Left renal cortex interstitium (tissue), 4 donors: ENCODE data around the gene CBLN3. TPM values are rescaled to one million over a fixed set of nuclear protein-coding genes. Genes with fewer than 3 reads are reported as not detected.

Experiments
- DNase-seq, 4 donors: peaks; one replicate each; pipeline ENCODE4 v3.0.0-alpha.2; 2013; ENCODE audit warnings: low read depth in 4 of 4, low spot score in 2 of 4, missing footprints in 1 of 4
- polyA plus RNA-seq, 4 donors: library from polyadenylated mRNA; unstranded; fragments of 120-200 nt; gene quantifications; one replicate each; pipeline ENCODE4 v1.2.1, GENCODE V29; 2013; ENCODE audit not compliant: insufficient read length in 4 of 4

The CBLN3 gene
- polyA plus RNA-seq, 4 donors = 2.7 to 3.8 (median 3.2) TPM

DNA sequence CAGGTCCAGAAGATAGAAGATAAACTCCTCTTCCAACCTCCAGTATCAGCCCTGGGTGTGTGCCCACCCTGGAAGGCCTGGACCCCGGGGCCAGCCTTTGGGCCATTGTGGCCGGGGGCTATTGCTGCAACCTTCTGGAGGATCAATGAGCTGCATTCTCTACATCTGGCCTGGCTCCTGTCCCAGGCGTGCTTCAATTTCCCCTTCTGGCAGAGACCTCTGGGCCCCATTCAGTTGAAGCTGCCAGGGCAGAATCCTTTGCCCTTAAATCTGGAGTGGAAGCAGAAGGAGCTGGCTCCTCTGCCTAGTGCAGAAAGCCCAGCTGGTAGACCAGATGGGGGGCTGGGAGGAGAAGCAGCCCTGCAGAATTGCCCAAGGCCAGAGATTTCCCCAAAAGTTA lies 20.7 kb downstream of the CBLN3 start:
- DNase-seq = no peak

- no peak for DNase-seq
Measured at GRCh38 chr14:24407608-24408325, 21.7 kb downstream of the CBLN3 start.

GRCh38 chr14:24406416-24406815 lies 23.1 kb downstream of the CBLN3 start:
- no peak for DNase-seq

DNA sequence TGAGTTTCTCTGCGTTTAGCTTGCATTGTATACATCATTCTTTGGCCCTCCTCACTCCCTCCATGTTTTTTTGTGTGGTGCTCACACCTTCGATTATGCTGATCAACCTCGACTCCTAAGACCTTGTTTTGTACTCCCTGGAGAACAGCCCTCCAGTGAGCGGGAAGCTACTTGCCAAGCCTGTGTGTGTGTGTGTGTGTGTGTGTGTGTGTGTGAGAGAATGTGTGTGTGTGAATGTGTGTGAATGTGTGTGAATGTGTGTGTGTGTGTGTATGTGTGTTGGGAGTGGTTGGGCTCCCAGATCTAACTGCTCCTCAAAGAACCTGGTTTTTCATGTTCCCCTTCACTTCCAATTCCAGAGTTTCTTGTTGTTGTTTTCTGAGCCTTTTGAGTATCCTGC lies 24.7 kb downstream of the CBLN3 start:
- DNase-seq = no peak

DNA sequence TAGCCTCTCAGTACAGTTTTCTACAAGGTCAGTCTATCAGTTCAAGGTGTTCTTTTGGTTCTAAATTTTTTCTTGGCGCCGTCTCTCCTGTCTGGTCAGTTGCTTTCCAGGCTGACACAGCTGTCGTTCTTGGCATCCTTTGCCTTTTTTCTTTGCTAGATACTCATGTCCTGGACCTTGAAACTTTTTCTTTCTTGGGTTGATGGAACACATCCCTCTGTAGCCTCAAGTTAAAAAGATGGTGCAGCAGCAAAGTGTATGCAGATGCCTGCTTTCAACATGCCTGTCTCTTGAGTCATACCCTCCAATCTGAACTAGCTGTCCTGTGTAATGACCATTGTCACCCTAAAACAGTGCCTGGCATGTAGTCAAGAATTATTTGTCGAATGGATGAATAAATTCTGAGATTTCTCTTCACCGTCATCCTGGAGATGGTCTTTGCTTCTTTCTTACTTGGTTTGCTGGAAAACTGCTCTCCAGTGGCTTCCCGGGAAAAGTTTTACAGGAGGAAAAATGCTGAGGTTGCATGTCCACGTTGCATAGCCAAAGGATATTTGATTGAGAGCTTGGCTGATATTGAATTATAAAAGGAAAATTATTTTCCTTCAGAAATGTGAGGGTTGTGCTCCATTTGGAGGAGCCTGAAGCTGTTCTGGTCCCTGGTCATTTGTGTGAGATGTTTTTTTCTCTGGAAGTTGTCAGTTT lies 26.0 kb downstream of the CBLN3 start:
- no peak for DNase-seq

GRCh38 chr14:24401810-24402702 lies 27.4 kb downstream of the CBLN3 start:
- DNase-seq = no peak

DNA sequence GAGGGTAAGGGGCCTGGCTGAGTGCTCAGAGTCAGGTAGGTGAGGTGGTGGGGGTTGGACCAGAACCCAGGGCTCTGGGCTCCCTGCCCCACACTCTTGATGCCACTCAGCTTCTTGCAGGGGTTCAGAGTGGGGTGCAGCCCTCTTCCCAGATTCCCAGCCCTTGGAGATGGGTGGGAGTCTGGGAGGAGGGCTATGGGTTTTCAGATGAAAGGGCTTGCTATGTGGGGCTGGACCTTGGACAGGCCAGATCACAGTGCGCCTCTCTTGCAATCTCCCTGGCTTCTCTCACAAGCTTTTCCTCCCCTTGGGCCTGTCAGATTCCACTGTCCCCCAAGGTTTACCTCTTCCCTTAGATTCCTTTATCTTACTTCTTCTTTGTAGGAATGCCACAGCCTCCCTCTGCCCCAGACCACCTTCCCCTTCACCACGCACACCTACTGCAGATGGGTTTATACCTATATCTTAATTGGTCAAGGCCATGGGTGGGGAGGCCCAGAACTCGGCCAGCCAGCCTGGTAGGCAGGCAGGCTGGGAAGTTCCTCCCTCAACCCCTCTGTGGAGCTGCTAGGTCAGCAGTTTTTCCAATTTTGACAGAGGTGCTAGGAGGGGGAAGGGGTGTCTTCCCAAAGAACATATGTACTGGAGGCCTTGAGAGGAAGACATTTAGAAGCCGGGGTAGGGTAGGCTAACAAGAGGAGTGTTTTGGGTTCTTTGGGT lies 29.3 kb downstream of the CBLN3 start:
- no peak for DNase-seq

DNA sequence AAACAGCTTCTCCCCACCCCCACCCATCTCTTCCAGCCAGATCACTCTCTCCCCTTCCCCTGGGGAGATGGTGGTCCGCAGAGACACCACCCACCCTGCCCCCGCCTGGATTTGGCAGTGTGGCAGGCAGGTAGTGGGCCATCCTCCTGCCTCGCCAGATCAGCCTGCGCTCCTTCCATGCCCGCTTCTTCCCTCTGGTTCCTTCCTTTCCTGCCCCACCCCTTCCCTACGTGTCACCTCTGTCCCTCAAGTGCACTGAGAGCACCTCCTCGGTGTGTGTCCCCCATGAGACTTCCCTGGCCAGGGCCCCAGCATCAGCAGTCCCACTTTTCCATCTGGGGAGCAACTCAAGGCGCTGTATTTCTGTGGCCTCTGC lies 30.0 kb downstream of the CBLN3 start:
- DNase-seq = no peak

- DNase-seq = peak in 1 of 4 donors; percentile 73
Measured at GRCh38 chr14:24398653-24399446, 30.6 kb downstream of the CBLN3 start, which contains the start of gene NYNRIN. Gene NYNRIN, plus strand, starts transcription at chr14:24399003. Its CDS starts 244 bp downstream, at chr14:24399247.

DNA sequence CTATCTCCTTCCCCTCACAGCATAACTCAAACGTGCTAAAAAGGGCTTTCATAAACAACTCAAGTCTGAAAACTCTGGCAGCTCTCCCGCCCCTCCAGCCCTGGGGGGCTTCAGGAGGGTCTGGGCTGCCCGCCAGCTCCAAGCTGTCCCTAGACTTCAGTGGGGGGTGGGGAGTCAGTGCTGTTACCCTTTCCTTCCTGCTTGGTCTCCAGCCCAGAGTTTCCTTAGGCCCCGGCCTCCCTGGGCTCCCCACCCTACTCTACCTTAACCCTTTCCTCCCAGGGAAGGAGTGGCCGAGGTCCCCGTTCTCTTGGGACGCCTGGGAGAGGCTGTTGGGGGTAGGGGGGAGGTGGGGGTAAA lies 31.2 kb downstream of the CBLN3 start:
- DNase-seq = peak in 2 of 4 donors; percentile 75 to 82

DNA sequence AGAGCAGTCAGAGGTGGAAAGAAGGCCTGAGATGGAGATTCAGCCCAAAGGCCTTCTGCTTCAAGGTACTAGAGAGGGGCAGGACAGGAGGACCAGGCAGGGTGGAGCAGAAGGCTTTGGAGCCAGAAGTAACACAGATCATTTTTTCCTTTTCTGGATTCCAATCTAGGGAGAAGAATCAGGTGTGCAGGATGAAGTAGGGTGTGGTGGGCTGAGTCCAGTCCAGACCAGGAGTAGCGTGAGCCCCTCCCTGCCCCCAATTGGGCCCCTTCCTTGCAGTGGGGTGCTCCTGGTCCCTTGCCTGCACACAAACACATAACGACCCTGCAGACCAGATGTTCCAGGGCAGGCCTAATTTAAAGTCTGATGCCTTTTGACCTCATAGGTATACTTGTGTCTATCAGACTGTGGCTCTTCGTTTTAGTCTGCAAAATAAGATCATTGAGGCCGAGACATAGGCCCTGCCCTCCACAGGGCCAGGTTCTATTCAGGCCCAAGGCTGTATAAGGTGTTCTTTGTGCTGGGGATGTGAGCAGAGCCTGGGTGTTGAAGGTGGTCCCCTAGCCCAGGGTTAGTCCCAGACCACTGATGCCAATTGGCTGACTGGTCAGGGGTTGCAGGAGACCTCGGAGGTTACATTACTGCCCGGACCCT lies 31.7 kb downstream of the CBLN3 start:
- no peak for DNase-seq

DNA sequence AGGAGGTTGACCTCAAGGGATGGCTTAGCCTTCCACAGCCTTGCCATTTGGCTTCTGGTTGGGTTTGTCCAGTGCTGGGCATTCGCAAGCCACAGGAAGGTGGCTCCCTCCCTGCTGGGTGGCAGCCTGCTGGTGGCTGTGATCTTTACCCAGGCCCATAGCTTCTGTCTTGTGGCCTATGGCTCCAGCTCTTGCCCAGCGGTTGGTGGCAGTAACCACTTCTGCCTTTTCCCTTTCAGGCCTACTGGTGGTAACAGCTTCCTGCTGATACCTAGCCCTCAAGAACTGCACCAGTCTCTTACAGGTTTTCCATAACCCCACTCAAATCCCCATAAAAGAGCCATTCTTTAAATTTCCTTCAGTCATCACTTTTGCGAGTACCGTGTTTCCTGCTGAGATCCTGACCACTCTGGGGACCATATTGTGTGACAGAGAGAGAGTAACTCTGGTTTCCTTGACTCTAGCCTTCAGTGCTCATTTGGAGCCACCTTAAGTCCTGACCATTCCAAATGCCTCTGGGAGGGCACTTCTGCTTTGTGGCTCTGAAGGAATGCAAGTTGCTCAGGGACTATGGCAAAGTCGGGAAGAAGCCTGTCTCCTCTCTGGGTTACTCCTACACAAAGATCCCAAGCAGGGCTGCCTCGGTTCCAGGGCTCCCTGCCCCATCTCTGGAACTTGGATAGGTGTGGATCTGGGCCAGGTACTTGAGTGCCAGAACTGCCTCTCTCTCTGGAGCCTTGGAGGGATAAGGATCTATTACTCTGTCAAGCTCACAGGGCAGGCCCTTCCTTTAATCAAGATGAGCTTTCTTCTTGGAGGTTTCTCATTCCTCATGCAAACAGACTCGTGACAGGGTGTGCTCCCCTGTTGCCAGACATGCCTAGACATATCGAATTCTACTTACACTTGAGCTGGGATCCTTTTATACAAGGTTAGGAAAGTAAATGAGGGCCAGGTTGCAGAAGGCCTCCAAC lies 33.6 kb downstream of the CBLN3 start:
- DNase-seq = no peak

- DNase-seq = no peak
Measured at GRCh38 chr14:24394275-24394674, 35.2 kb downstream of the CBLN3 start.

DNA sequence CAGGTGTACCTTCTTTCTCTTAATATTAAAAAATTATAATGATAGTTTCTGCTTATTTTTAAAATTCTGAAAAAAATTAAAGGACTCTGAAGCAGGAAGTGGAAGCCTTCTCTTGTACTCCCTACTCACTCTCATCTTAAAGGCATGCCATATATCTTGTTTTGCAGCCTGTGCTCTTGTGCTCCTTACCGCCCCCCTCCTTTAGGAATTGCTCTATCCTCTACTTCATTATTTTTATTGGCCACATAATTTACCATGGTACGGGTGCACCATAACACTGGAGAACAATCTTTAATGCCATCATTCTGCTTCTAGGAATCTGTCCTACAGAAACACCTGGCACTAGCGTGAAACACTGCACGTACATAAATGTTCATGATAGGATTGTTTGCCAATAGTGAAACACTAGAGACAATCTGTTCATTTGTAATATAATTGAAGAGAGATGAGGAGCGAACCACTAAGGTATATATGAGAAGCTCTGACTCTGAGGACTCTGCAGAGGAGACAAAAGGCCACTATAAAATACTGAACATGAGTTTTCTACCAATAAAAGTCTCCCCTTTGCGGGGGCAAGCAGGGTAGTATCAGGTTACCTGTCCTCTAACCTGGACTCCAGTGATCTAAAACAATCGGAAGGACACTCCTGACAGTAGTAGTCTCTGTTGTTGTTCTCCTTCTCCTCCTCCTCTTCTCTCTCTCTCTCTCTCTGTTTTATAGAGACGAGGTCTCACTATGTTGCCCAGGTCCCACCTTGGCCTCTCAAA lies 37.0 kb downstream of the CBLN3 start:
- peak in 1 of 4 donors; percentile 40 for DNase-seq

- no peak for DNase-seq
Measured at GRCh38 chr14:24390701-24391468, 38.6 kb downstream of the CBLN3 start.

- no peak for DNase-seq
Measured at GRCh38 chr14:24389226-24389848, 40.1 kb downstream of the CBLN3 start.
